ENCODE data around the gene GANC. TPM values are rescaled to one million over a fixed set of nuclear protein-coding genes. Genes with fewer than 3 reads are reported as not detected.

Gene GANC
- total and polyA plus RNA-seq, 9 of the 15 experiments (the other 6 are each of a cell fraction or from before 2014, with no cell fraction given), result 10.9 to 19.0 (median 14.5) TPM

- TF ChIP-seq E2F4 (CRISPR knock-in tag; IDR thresholded peaks at IDR 0.05; ENCODE audit: low read depth) (no peak), NR3C1 (CRISPR knock-in tag; IDR thresholded peaks at IDR 0.05) (no peak), POLR2H (tag; IDR thresholded peaks at IDR 0.05; ENCODE audit: low read depth) (peak; percentile 95), HMBOX1 (IDR thresholded peaks at IDR 0.05) (no peak), CREB3 (tag; conservative IDR thresholded peaks at IDR 0.05; ENCODE audit: low read depth) (no peak), NFRKB (IDR thresholded peaks at IDR 0.05; ENCODE audit: low read depth) (peak; percentile 98), TAF7 (tag; IDR thresholded peaks at IDR 0.05) (peak; percentile 98), SIN3A (IDR thresholded peaks at IDR 0.05; ENCODE audit: borderline replicate concordance in 2 of 2, control insufficient read depth in 1 of 2, low read depth in 2 of 2, low read length in 2 of 2) (peak; percentile 66 to 73; a peak in 2 of 4 replicates), ATF4 (CRISPR knock-in tag; IDR thresholded peaks at IDR 0.05) (0 out of 2 replicates have a peak, but pooled peaks have one; percentile 13), DPF2 (IDR thresholded peaks at IDR 0.05) (no peak), NFIC (IDR thresholded peaks at IDR 0.05) (0 out of 2 replicates have a peak, but pooled peaks have one; percentile 60), E4F1 (CRISPR knock-in tag; IDR thresholded peaks at IDR 0.05; ENCODE audit: borderline replicate concordance) (no peak), FOXP4 (CRISPR knock-in tag; IDR thresholded peaks at IDR 0.05; ENCODE audit: borderline replicate concordance) (no peak), DNMT1 (IDR thresholded peaks at IDR 0.05) (no peak)
Measured at GRCh38 chr15:42272939-42273899, at the start of gene GANC, which contains the start of gene TMEM87A (continued).
